Activated CD4-positive, alpha-beta T cell treated with anti-CD3 and anti-CD28 coated beads for 24 hours (primary cell): ENCODE results near the gene KIAA1549.

Experiments
- DNase-seq, 2 donors: peaks; one replicate each; pipeline ENCODE4 v3.0.0-alpha.2; 2020; ENCODE audit warnings: low read depth in 2 of 2

KIAA1549 gene

GRCh38 chr7:138975343-138976104 is 5.7 kb downstream of the KIAA1549 start:
- no peak for DNase-seq

GRCh38 chr7:138974675-138975292 is 6.4 kb downstream of the KIAA1549 start:
- no peak for DNase-seq

GRCh38 chr7:138974103-138974502 is 7.1 kb downstream of the KIAA1549 start:
- no peak for DNase-seq

- no peak for DNase-seq
Observed at GRCh38 chr7:138970952-138971351, 10.2 kb downstream of the KIAA1549 start.

GRCh38 chr7:138970446-138970845 is 10.7 kb downstream of the KIAA1549 start:
- no peak for DNase-seq

- DNase-seq: no peak
Observed at GRCh38 chr7:138967159-138967558, 14.0 kb downstream of the KIAA1549 start.

- no peak for DNase-seq
Observed at GRCh38 chr7:138964624-138965436, 16.4 kb downstream of the KIAA1549 start.

GRCh38 chr7:138963675-138964074 is 17.5 kb downstream of the KIAA1549 start:
- DNase-seq: no peak

GRCh38 chr7:138962561-138963270 is 18.5 kb downstream of the KIAA1549 start:
- no peak for DNase-seq

GRCh38 chr7:138961159-138961558 is 20.0 kb downstream of the KIAA1549 start:
- DNase-seq: no peak

GRCh38 chr7:138958391-138958956 is 22.7 kb downstream of the KIAA1549 start:
- DNase-seq: no peak

GRCh38 chr7:138957753-138958390 is 23.3 kb downstream of the KIAA1549 start:
- DNase-seq: no peak

GRCh38 chr7:138957217-138957616 is 24.0 kb downstream of the KIAA1549 start:
- DNase-seq: no peak

GRCh38 chr7:138954545-138955475 is 26.4 kb downstream of the KIAA1549 start:
- no peak for DNase-seq

GRCh38 chr7:138952791-138953190 is 28.4 kb downstream of the KIAA1549 start:
- DNase-seq: no peak

- DNase-seq: no peak
Observed at GRCh38 chr7:138951953-138952352, 29.2 kb downstream of the KIAA1549 start.

GRCh38 chr7:138949421-138950088 is 31.6 kb downstream of the KIAA1549 start:
- no peak for DNase-seq

GRCh38 chr7:138948403-138948802 is 32.8 kb downstream of the KIAA1549 start:
- DNase-seq: no peak

GRCh38 chr7:138945821-138946220 is 35.4 kb downstream of the KIAA1549 start:
- no peak for DNase-seq
